Activated CD4-positive, alpha-beta T cell treated with anti-CD3 and anti-CD28 coated beads, Interleukin-10, Interleukin-2, amounts not matched to agents 100 ng/mL and 50 ng/mL, durations not matched to agents 16 hours and 8 hours (primary cell): ENCODE results near the gene PIH1D1.
"Not testable (repeated sequence)": the region's sequence is repeated elsewhere in the genome, so short reads cannot be mapped to it uniquely, and the experiment has no call there.

Experiments
- DNase-seq: peaks from one replicate; pipeline ENCODE4 v3.0.0-alpha.2; 2020

Gene PIH1D1

DNA sequence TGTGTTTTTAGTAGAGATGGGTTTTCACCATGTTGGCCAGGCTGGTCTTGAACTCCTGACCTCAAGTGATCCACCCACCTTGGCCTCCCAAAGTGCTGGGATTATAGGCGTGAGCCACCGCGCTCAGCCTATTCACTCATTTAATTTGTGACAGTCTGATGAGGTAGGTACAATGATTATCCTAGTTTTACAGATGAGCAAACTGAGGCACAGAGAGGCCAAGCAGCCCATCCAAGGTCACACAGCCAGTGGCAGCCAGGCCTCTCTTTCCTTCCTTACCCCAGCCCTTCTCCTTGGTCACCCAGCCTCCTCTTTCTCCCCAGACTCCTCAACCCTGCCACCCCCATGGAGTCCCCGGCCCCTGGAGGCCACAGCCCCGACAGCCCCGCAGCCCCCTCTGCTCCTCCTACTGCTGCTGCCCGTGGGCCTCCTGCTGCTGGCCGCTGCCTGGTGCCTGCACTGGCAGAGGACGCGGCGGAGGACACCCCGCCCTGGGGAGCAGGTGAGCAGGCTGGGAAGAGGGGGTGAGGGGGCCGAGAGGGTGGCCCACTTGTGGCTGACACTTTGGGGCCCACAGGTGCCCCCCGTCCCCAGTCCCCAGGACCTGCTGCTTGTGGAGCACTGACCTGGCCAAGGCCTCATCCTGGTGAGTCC is 28.5 kb upstream of the PIH1D1 start:
- no peak for DNase-seq

- peak; percentile 89 for DNase-seq
Observed at GRCh38 chr19:49475995-49476880, 24.6 kb upstream of the PIH1D1 start.

GRCh38 chr19:49475191-49475917 is 23.7 kb upstream of the PIH1D1 start:
- DNase-seq, result no peak

DNA sequence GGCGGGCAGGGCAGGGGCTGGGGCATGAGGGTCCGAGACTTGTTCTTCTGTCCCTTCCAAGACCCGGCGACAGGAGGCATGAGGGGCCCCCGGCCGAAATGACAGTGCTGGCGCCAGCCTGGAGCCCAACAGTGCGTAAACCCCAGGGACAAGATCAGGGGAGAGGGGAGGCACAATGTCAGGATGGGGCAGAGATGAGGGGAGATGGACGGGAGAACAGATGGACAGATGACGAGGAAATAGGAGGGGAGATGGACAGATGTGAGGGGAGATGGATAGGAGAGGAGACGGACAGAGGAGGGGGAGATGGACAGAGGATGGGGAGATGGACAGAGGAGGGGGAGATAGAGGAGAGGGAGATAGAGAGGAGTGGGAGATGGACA is 22.9 kb upstream of the PIH1D1 start:
- no peak for DNase-seq

DNA sequence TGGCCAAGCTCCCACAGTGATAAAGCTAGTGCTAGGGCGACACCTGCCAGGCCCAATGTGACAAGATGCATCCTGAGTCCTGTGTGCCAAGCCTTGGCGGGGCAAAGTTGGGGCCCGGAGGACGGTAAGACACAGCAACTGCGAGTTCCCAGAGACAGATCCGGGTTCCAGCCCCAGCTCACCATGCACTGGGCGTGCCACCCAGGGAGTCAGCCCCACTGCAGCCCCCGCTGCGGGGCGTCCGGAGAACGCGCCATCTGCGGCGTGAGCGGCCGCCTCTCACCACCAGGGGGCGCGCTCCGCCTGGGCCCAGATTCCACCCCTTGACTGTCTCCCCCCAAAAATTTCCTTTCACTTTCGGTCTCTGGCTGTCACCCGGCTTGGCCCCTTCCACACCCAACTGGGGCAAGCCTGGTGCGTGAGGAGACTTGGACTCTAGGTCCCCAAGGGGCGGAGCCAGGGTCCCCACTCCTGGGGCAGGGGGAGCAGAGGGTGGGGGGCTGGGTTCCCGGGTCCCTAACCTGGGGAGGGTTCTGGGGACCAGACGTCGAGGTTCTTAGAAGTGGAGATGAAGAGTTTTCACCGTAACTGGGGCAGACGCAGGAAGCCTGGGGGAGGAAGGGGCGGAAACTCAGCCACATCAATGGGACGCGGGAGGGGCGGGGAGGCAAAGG is 22.4 kb upstream of the PIH1D1 start, which contains the start of gene FLT3LG:
Gene FLT3LG (plus strand): TSS at position 348 of the 674 bp plus-strand sequence. CDS start 425 bp downstream, outside the sequence.
- peak; percentile 95 for DNase-seq

- DNase-seq, result not testable (repeated sequence)
Observed at GRCh38 chr19:49473501-49473867, 21.9 kb upstream of the PIH1D1 start.

DNA sequence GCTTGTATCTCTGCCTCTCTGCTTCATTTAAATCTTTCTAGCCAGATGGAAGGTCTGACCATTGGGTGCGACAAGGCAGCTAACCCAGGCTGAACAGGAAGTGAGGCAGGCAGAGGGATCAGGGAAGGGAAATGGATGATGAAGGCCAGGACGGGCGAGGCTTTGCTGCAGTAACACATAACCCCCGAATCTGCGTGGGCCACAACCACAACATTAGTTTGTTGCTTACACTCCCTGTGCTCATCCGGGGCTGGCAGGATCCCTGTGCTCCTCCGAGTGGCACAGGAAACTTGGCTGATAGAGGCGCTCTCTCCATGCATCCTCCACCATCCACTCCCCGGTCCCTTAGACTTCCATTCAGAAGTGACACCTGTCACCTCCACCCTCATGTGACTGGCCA is 21.3 kb upstream of the PIH1D1 start:
- DNase-seq, result no peak

- DNase-seq, result no peak
Observed at GRCh38 chr19:49470615-49470978, 19.0 kb upstream of the PIH1D1 start.

DNA sequence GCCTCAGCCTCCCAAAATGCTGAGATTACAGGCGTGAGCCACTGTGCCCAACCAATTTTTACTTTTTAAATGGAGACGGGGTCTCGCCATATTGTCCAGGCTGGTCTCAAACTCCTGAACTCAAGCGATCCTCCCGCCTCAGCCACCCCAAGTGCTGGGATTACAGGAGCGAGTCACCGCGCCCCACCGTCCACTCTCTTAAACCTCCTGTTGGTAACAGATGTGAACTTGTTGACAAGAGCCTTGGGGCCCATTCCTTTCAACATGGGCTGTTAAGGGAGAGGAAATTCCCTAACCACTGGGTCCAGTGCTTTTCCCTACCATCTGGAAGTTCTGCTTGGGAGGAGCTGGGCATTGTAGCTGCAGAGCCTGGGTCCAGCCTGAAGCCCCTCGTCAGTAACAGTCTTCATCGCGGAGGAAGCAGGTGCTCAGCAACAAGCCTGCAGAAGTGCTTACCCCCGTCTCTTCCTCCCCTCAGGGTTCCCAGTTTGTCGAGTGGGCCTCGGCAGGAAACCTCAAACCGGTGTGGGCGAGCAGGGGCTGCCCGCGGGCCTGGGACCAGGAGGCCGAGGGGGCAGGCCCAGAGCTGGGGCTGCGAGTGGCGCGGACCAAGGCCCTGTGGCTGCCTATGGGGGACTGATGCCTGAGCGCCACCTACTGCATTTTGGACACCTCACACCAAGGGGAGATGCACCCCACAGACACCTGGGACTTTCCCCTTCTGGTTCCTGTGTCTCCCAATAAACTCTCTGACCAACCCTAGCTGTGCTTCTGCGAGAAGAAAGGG is 18.4 kb upstream of the PIH1D1 start:
- peak; percentile 94 for DNase-seq

DNA sequence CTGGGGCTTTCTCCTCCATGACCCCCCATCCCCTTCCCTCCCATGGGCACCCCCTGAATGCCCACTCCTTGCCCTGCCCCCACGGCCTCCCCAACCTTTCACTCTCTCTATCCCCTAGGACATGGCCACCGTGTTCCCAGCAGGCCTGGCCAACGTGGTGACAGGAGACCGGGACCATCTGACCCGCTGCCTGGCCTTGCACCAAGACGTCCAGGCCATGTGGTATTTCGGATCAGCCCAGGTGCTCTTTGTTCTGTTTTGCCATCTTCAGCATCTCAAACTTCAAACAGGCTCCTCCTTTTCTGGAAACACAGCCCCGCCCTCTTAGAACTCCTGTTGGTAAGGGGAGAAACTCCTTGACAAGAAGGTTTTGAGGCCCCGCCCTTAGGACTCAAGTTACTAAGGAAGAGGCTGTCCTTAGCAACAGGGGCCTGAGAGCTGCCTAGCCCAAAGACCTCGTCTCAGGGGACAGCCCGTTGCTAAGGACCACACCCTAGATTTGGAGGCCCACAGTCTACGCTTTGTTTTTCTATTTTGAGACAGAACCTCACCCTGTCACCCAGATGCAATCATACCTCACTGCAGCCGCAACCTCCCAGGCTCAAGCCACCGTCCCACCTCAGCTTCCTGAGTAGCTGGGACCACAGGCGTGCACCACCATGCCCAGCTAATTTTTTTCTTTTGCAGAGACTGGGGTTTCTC is 17.3 kb upstream of the PIH1D1 start:
- DNase-seq, result peak; percentile 95

GRCh38 chr19:49468199-49468598 is 16.6 kb upstream of the PIH1D1 start:
- no peak for DNase-seq

DNA sequence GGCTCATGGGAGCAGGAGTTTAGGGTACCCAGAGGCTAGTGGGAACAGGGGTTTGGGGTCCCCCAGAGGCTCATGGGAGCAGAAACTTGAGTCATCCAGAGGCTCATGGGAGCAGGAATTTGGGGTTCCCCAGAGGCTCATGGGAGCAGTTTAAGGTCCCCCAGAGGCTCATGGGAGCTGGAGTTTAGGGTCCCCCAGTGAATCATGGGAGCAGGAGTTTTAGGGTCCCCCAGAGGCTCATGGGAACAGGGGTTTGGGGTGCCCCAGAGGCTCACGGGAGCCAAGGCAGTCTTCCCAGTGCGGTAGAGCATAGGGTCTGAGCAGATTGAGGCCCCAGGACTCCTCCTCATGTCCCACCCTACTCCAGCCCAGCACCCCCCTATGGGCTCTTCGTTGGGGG is 13.8 kb upstream of the PIH1D1 start:
- no peak for DNase-seq

DNA sequence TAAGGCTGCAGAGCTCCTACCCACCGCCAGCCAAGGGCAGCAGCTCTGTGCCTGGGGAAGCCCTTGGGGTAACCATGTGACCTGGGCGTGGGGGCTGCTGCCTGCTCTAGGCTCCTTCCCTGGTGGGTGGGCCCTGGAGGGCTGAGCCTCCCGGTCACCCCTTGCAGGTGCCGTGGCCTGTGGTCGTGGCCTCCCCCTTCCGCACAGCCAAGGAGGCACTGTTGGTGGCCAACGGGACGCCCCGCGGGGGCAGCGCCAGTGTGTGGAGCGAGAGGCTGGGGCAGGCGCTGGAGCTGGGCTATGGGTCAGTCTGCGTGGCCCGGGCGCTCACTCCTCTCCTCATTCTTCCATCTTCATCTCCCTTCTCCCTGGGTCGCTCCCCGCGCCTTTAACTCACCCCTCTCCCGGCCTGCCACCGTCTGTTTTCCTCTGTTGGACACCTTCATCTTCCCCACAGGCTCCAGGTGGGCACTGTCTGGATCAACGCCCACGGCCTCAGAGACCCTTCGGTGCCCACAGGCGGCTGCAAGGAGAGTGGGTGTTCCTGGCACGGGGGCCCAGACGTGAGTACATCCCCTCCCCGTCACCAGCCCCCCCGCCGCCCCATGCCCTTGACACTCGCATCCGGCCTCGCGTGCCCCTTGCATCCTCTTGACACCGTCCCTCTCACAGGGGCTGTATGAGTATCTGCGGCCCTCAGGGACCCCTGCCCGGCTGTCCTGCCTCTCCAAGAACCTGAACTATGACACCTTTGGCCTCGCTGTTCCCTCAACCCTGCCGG is 12.5 kb upstream of the PIH1D1 start:
- no peak for DNase-seq

- DNase-seq, result no peak
Observed at GRCh38 chr19:49462492-49462891, 10.9 kb upstream of the PIH1D1 start.

- no peak for DNase-seq
Observed at GRCh38 chr19:49461656-49462055, 10.0 kb upstream of the PIH1D1 start.

DNA sequence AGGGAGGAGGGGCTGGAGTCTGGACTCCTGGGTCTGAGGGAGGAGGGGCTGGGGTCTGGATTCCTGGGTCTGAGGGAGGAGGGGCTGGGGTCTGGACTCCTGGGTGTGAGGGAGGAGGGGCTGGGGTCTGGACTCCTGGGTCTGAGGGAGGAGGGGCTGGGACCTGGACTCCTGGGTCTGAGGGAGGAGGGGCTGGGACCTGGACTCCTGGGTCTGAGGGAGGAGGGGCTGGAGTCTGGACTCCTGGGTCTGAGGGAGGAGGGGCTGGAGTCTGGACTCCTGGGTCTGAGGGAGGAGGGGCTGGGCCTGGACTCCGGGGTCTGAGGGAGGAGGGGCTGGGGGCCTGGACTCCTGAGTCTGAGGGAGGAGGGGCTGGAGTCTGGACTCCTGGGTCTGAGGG is 9.5 kb upstream of the PIH1D1 start:
- not testable (repeated sequence) for DNase-seq

DNA sequence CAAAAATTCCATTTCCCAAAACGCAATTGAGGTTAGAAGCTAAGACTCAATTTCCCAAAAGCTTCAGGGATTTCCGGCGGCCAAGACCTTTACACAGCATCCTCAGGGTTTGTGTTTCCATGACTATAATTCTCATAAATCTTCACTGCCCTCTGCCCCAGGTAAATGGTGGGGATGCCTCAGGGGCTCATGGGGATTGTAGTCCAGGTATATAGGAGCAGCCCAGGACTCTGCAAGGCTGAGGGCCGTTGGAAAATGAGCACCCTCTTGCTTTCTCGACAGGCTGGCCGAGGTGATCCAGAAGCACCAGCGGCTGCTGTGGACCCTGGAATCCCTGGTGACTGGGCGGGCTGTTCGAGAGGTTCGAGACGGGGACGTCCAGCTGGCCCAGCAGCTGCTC is 7.8 kb upstream of the PIH1D1 start:
- DNase-seq, result no peak

DNA sequence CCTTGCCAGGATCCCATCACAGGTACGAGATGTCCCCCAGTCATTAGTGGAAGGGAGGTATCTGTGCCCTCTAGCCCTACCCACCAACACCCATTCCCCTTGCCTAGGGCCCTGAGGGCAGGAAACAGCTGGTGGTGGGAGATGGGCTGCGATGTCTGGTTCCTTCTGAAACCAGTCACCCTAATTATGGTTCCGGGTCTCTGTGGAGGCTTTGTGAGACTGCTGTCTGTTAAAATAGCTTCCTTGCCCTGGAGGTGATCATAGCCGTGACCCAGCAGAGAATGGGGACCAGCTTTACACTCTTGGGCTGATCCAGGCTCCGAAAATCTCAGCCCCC is 6.9 kb upstream of the PIH1D1 start:
- no peak for DNase-seq

DNA sequence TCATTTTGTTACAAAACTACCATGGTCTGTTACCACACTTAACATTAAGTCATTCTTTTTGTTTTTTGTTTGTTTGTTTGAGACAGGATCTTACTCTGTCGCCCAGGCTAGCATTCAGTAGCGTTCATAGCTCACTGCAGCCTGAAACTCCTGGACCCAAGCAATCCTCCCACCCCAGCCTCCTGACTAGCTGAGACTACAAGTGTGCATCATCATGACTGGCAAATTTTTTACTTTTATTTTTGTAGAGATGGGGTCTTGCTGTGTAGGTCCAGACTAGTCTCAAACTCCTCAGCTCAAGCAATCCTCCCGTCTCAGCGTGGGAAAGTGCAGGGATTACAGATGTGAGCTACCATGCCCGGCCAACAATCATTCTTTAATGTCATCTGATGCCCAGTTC is 4.7 kb upstream of the PIH1D1 start:
- DNase-seq, result no peak

GRCh38 chr19:49455773-49456172 is 4.2 kb upstream of the PIH1D1 start:
- no peak for DNase-seq

DNA sequence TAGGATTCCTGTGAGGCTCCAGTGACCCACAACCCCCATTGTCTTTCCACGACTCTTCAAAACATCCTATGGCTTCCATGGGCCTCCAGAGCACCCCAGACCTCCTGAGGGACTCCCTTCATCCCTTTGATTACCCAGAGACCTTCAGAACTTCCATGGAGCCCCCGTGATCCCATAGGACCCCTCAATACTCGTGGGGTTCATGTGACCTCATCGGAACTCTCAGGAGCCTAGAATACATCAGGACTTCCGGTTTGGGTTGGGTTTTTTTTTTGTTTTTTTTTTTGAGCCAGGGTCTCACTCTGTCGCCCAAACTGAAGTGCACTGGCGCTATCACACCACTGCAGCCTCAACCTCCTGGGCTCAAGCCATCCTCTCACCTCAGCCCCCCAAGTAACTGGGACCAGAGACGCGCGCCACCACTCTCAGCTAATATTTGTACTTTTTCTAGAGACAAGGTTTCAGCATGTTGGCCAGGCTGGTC is 2.2 kb upstream of the PIH1D1 start:
- DNase-seq, result no peak
